Neural cell (in vitro differentiated cells): ENCODE measurements around the gene PTDSS2. TPM values are rescaled to one million over a fixed set of nuclear protein-coding genes. Genes with fewer than 3 reads are reported as not detected.

Source experiments
- H2AFZ ChIP-seq: fragments of 200-600, 300-800 bp; sonication (generic), shearing (Covaris generic); 2 replicates; pipeline ENCODE4 v1.6.0; 2014; ENCODE audit warnings: low read depth, mild to moderate bottlenecking, antibody characterized with exemption, low read length, moderate library complexity
- H3F3A ChIP-seq: fragments of 200-600 bp; shearing (Covaris generic); 2 replicates; pipeline ENCODE4 v1.6.1; 2016; ENCODE audit warnings: mild to moderate bottlenecking, moderate library complexity, mixed read lengths, antibody characterized with exemption, low read length; ENCODE audit not compliant: insufficient read depth, poor library complexity, severe bottlenecking
- H3K27ac ChIP-seq: fragments of 200-600, 300-800 bp; sonication (generic), shearing (Covaris generic); 2 replicates; pipeline ENCODE4 v1.5.1; 2014; ENCODE audit warnings: mild to moderate bottlenecking, low read length, moderate library complexity
- H3K27me3 ChIP-seq: fragments of 300-800, 200-600 bp; sonication (generic), shearing (Covaris generic); 2 replicates; pipeline ENCODE4 v1.6.0; 2014; ENCODE audit warnings: mild to moderate bottlenecking, low read depth, low read length, moderate library complexity; ENCODE audit not compliant: insufficient read depth
- H3K36me3 ChIP-seq: fragments of 300-800, 200-600 bp; sonication (generic), shearing (Covaris generic); 2 replicates; pipeline ENCODE4 v1.5.1; 2014; ENCODE audit warnings: mild to moderate bottlenecking, antibody characterized with exemption, low read length, moderate library complexity; ENCODE audit not compliant: insufficient read depth
- H3K4me2 ChIP-seq: fragments of 300-800, 200-600 bp; sonication (generic), shearing (Covaris generic); 2 replicates; pipeline ENCODE4 v1.6.0; 2014; ENCODE audit warnings: mild to moderate bottlenecking, low read length
- H3K4me3 ChIP-seq: fragments of 300-800, 200-600 bp; sonication (generic), shearing (Covaris generic); 2 replicates; pipeline ENCODE4 v1.5.1; 2014; ENCODE audit warnings: mild to moderate bottlenecking, low read length, moderate library complexity
- H3K79me2 ChIP-seq: fragments of 200-600 bp; shearing (Covaris generic); replicated peaks from 2 replicates; pipeline ENCODE4 v1.6.0; 2014; ENCODE audit warnings: mild to moderate bottlenecking, low read length, moderate library complexity; ENCODE audit not compliant: insufficient read depth
- H3K9ac ChIP-seq: fragments of 300-800, 200-600 bp; sonication (generic), shearing (Covaris generic); 2 replicates; pipeline ENCODE4 v1.6.1; 2016; ENCODE audit warnings: mild to moderate bottlenecking, low read length, mixed read lengths
- H3K9me2 ChIP-seq: fragments of 200-600 bp; shearing (Covaris generic); 2 replicates; pipeline ENCODE4 v1.6.1; 2016; ENCODE audit warnings: mild to moderate bottlenecking, low read length, mixed read lengths; ENCODE audit not compliant: insufficient read depth
- H3K9me3 ChIP-seq: fragments of 200-600, 300-800 bp; sonication (generic), shearing (Covaris generic); 2 replicates; pipeline ENCODE4 v1.6.1; 2016; ENCODE audit warnings: mild to moderate bottlenecking, mixed run types, low read length, moderate library complexity, mixed read lengths
- H4K20me1 ChIP-seq: fragments of 200-600 bp; shearing (Covaris generic); 2 replicates; pipeline ENCODE4 v1.6.1; 2016; ENCODE audit warnings: mild to moderate bottlenecking, mixed run types; ENCODE audit not compliant: insufficient read depth
- CTCF ChIP-seq: fragments of 450-650 bp; IDR thresholded peaks from 2 replicates; pipeline ENCODE4 v1.5.1; 2014; ENCODE audit warnings: antibody characterized with exemption, mild to moderate bottlenecking, moderate library complexity; ENCODE audit not compliant: poor library complexity, severe bottlenecking
- EP300 ChIP-seq: fragments of 450-650 bp; conservative IDR thresholded peaks from 2 replicates; pipeline ENCODE4 v1.6.1; 2014; ENCODE audit warnings: antibody characterized with exemption, mild to moderate bottlenecking, moderate library complexity; ENCODE audit not compliant: poor library complexity, severe bottlenecking
- EZH2 ChIP-seq: fragments of 200-600, 300-800 bp; shearing (Covaris generic), sonication (generic); IDR thresholded peaks from 2 replicates; pipeline ENCODE4 v1.6.1; 2014; ENCODE audit warnings: antibody characterized with exemption, low read length, borderline replicate concordance, mild to moderate bottlenecking; ENCODE audit not compliant: insufficient read depth, poor library complexity, severe bottlenecking
- MXI1 ChIP-seq: fragments of 450-650 bp; conservative IDR thresholded peaks from 2 replicates; pipeline ENCODE4 v1.6.1; 2014; ENCODE audit warnings: antibody characterized with exemption, mild to moderate bottlenecking; ENCODE audit not compliant: poor library complexity, severe bottlenecking
- POLR2AphosphoS5 ChIP-seq: IDR thresholded peaks from 2 replicates; pipeline ENCODE4 v1.6.1; 2012
- RAD21 ChIP-seq: fragments of 450-650 bp; conservative IDR thresholded peaks from 2 replicates; pipeline ENCODE4 v1.6.1; 2014; ENCODE audit warnings: antibody characterized with exemption, mild to moderate bottlenecking, moderate library complexity
- SMC3 ChIP-seq: fragments of 450-650 bp; conservative IDR thresholded peaks from 2 replicates; pipeline ENCODE4 v1.6.1; 2014; ENCODE audit warnings: antibody characterized with exemption, mild to moderate bottlenecking, moderate library complexity; ENCODE audit not compliant: poor library complexity
- TAF1 ChIP-seq: IDR thresholded peaks from 2 replicates; pipeline ENCODE4 v1.6.1; 2012; ENCODE audit warnings: low read depth
- polyA plus RNA-seq: library from polyadenylated mRNA; depleted of rRNA; stranded (reverse); fragments of >200 nt; gene quantifications from 2 replicates; pipeline ENCODE4 v1.2.3, GENCODE V29; 2014
- TF ChIP-seq, protein P1 (sequence below): IDR thresholded peaks from 2 replicates; pipeline ENCODE4 v1.6.1; 2012; ENCODE audit warnings: borderline replicate concordance

Gene PTDSS2
- polyA plus RNA-seq, 1 donor from 2014 or later: 54.3 TPM

GRCh38 chr11:457111-457760 is 7.2 kb downstream of the PTDSS2 start:
- H3K36me3 ChIP-seq: no peaks in the 10 kb centered on the region
- H2AFZ ChIP-seq: no peak overlapping the region
- no peaks in the 10 kb centered on the region for H3K9me2 ChIP-seq
- no peaks in the 10 kb centered on the region for H3F3A ChIP-seq
- TF ChIP-seq EZH2: no peak
- no peak for TF ChIP-seq SMC3
- TF ChIP-seq MXI1: no peak
- no peak for TF ChIP-seq TAF1
- TF ChIP-seq, protein P1, sequence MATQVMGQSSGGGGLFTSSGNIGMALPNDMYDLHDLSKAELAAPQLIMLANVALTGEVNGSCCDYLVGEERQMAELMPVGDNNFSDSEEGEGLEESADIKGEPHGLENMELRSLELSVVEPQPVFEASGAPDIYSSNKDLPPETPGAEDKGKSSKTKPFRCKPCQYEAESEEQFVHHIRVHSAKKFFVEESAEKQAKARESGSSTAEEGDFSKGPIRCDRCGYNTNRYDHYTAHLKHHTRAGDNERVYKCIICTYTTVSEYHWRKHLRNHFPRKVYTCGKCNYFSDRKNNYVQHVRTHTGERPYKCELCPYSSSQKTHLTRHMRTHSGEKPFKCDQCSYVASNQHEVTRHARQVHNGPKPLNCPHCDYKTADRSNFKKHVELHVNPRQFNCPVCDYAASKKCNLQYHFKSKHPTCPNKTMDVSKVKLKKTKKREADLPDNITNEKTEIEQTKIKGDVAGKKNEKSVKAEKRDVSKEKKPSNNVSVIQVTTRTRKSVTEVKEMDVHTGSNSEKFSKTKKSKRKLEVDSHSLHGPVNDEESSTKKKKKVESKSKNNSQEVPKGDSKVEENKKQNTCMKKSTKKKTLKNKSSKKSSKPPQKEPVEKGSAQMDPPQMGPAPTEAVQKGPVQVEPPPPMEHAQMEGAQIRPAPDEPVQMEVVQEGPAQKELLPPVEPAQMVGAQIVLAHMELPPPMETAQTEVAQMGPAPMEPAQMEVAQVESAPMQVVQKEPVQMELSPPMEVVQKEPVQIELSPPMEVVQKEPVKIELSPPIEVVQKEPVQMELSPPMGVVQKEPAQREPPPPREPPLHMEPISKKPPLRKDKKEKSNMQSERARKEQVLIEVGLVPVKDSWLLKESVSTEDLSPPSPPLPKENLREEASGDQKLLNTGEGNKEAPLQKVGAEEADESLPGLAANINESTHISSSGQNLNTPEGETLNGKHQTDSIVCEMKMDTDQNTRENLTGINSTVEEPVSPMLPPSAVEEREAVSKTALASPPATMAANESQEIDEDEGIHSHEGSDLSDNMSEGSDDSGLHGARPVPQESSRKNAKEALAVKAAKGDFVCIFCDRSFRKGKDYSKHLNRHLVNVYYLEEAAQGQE: no peak
- no peak for TF ChIP-seq EP300
- peaks cover 5% of the 10 kb centered on the region for H3K79me2 ChIP-seq
- H4K20me1 ChIP-seq: no peaks in the 10 kb centered on the region
- H3K4me3 ChIP-seq: no peak overlapping the region
- no peaks in the 10 kb centered on the region for H3K9me3 ChIP-seq
- H3K4me2 ChIP-seq: no peak overlapping the region
- H3K27me3 ChIP-seq: no peaks in the 10 kb centered on the region
- H3K27ac ChIP-seq: no peak overlapping the region
- no peak overlapping the region for H3K9ac ChIP-seq

DNA sequence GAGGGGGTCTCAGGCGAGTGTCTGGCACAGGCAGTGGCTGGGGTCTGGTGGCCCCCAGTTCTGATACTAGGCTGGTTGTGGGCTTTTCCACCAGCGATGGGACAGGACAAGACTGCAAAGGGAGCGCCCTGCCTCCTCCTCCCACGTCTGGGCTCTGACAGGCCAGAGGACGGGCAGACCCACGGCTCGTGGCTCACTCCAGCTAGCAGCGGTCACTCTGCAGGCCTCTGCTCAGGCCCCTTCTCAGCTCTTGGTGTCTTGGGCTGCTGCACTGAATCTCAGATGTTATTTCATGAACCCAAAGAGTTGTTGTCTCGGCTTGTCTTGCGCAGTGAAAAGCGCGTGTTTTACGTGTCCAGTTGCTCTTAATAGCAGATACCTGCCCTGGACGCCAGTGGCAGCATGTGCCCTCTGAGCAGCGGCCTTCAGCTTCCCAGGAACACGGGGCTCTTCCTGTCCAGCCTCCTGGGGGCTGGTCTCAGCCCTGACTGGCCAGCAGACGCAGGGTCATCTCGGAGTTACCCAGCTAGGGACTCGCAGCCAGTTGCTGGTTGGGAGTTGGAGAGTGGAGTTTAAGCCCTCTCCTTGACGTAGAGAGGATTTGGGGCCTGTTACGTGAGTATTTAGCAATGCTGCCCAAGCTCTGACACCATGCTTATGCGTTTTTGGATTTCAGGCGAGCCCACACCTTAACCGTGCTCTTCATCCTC is 9.6 kb downstream of the PTDSS2 start:
- Histone ChIP-seq H3K9ac (no peak overlapping the region), H3K79me2 (peaks cover 3% of the 10 kb centered on the region), H3K9me3 (no peaks in the 10 kb centered on the region), H3K36me3 (no peaks in the 10 kb centered on the region), H3F3A (no peaks in the 10 kb centered on the region), H3K27me3 (no peaks in the 10 kb centered on the region), H3K4me3 (no peak overlapping the region), H3K9me2 (no peaks in the 10 kb centered on the region), H3K4me2 (no peak overlapping the region), H3K27ac (no peak overlapping the region), H4K20me1 (no peaks in the 10 kb centered on the region), H2AFZ (no peak overlapping the region)
- TF ChIP-seq POLR2AphosphoS5 (no peak), MXI1 (no peak), SMC3 (no peak), EZH2 (no peak), RAD21 (no peak), CTCF (no peak), EP300 (no peak), TAF1 (no peak)
- TF ChIP-seq, protein P1: no peak
